ENCODE data around the gene PHRF1.
A peak's percentile ranks its signal among the peaks of the same experiment; 100 is the strongest.

The PHRF1 gene

GRCh38 chr11:530960-531831 lies 45.1 kb upstream of the PHRF1 start:
- no peak overlapping the region for H3K4me3 ChIP-seq (ENCODE audit: control insufficient read depth, low read depth, low read length)
- no peak for DNase-seq (ENCODE audit: low read depth)
- no peak for TF ChIP-seq CTCF (IDR thresholded peaks at IDR 0.05; ENCODE audit: control insufficient read depth, insufficient read depth, low read depth, low read length, missing control alignments)

- no peak overlapping the region for H3K4me3 ChIP-seq (ENCODE audit: control insufficient read depth, low read depth, low read length)
- TF ChIP-seq CTCF (IDR thresholded peaks at IDR 0.05; ENCODE audit: control insufficient read depth, insufficient read depth, low read depth, low read length, missing control alignments): no peak
- DNase-seq (ENCODE audit: low read depth): no peak
These were observed 44.2 kb upstream of the PHRF1 start for GRCh38 chr11:531919-532526.

DNA sequence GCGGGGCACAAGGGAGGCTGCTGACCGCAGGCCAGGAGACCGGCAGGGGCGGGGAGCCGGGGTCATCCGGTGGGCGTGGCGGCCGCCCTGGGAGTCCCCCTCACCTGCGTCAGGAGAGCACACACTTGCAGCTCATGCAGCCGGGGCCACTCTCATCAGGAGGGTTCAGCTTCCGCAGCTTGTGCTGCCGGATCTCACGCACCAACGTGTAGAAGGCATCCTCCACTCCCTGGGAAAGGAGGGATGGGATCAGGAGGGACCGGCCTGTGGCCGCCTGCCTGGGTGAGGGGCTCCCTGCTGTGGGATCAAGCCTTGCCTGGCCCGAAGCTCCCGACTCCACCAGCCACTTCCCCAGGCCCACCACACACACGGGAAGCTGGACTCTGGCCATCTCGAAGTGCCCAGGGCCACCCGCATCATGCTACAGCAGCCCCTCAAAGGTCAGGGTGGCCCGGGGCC lies 43.7 kb upstream of the PHRF1 start:
- no peak for TF ChIP-seq CTCF (IDR thresholded peaks at IDR 0.05; ENCODE audit: control insufficient read depth, insufficient read depth, low read depth, low read length, missing control alignments)
- H3K4me3 ChIP-seq (ENCODE audit: control insufficient read depth, low read depth, low read length): no peak overlapping the region
- DNase-seq (ENCODE audit: low read depth): no peak

DNA sequence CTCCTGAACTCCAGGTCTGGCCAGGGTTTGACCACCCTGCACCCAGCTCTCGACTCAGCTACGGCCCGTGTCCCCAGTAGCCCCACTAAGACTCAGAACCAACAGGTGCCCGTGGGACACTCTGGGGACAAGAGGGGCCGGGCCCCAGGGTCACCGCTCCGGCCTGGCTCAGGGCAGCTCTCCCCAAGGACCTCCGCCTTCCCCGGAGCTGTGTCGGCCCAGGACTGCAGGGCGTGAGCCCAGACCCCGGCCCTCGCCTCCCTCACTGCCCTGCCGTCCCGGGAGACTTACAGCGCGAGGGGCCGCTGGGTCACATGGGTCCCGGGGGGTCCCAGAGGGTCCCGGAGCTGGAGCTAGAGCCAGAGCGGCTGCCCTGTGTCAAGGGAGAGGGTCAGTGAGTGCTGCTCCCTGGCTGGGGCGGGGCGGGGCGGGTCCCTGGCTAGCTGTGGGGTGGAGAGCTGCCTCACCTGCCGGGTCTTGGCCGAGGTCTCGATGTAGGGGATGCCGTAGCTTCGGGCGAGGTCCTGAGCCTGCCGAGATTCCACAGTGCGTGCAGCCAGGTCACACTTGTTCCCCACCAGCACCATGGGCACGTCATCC lies 43.2 kb upstream of the PHRF1 start:
- no peak for DNase-seq (ENCODE audit: low read depth)
- no peak overlapping the region for H3K4me3 ChIP-seq (ENCODE audit: control insufficient read depth, low read depth, low read length)
- no peak for TF ChIP-seq CTCF (IDR thresholded peaks at IDR 0.05; ENCODE audit: control insufficient read depth, insufficient read depth, low read depth, low read length, missing control alignments)

DNA sequence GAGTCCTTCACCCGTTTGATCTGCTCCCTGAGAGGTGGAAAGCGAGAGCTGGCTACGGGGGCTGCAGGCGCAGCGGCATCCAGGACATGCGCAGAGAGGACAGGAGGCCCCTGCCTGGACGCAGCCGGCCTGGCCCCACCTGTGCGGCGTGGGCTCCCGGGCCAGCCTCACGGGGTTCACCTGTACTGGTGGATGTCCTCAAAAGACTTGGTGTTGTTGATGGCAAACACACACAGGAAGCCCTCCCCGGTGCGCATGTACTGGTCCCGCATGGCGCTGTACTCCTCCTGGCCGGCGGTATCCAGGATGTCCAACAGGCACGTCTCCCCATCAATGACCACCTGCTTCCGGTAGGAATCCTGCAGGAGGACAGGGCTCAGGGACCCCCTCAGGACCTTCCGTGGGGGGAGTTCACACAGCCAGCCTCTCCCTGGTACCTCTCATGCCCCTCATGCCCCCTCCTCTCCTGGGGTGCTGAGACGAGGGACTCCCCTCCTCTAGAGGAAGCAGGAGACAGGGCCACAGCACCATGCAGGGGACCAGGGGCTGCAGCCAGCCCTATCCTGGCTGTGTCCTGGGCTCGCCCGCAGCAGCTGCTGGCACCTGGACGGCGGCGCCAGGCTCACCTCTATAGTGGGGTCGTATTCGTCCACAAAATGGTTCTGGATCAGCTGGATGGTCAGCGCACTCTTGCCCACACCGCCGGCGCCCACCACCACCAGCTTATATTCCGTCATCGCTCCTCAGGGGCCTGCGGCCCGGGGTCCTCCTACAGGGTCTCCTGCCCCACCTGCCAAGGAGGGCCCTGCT lies 42.5 kb upstream of the PHRF1 start:
- no peak for TF ChIP-seq CTCF (IDR thresholded peaks at IDR 0.05; ENCODE audit: control insufficient read depth, insufficient read depth, low read depth, low read length, missing control alignments)
- no peak for DNase-seq (ENCODE audit: low read depth)

More for the DNA sequence above, 42.5 kb upstream of the PHRF1 start:
- H3K4me3 ChIP-seq (ENCODE audit: control insufficient read depth, low read depth, low read length): peak overlapping the region; percentile 87
